Kidney (tissue), 14 donors: ENCODE measurements around the gene PHACTR1. TPM values are rescaled to one million over a fixed set of nuclear protein-coding genes. Genes with fewer than 3 reads are reported as not detected.

ENCODE experiments used
- DNase-seq, 5 donors: peaks; one replicate each; pipeline ENCODE4 v3.0.0-alpha.2; 2013 to 2020
- FAIRE-seq: peaks from 2 replicates; lab custom pipeline; 2012; peaks lifted over from hg19 to GRCh38; lab: Jason Lieb, UNC
- H3K27ac ChIP-seq, 2 donors: one replicate each; pipeline ENCODE4 v1.7.0; 2013; ENCODE audit warnings: low read depth in 2 of 2, low read length in 2 of 2, inconsistent platforms in 1 of 2
- H3K27me3 ChIP-seq: one replicate; pipeline ENCODE4 v1.7.1; 2013; ENCODE audit warnings: low read length, inconsistent platforms; ENCODE audit not compliant: control insufficient read depth, insufficient read depth
- H3K36me3 ChIP-seq, 3 donors: one replicate each; pipeline versions ENCODE4 v1.7.0 to v1.7.1; 2013; ENCODE audit warnings: low read length in 3 of 3, control low read depth in 1 of 3, inconsistent platforms in 1 of 3; ENCODE audit not compliant: insufficient read depth in 3 of 3, control insufficient read depth in 2 of 3
- H3K4me1 ChIP-seq, 3 donors: one replicate each; pipeline versions ENCODE4 v1.7.0 to v1.7.1; 2013; ENCODE audit warnings: low read length in 3 of 3, inconsistent platforms in 1 of 3, low read depth in 1 of 3; ENCODE audit not compliant: control insufficient read depth in 2 of 3, insufficient read depth in 2 of 3
- H3K4me3 ChIP-seq, 3 donors: one replicate each; pipeline versions ENCODE4 v1.7.0 to v1.8.1; 2013; ENCODE audit warnings: low read length in 3 of 3, control low read depth in 1 of 3, inconsistent platforms in 1 of 3
- H3K9ac ChIP-seq, 3 donors: one replicate each; pipeline versions ENCODE4 v1.7.0 to v1.7.1; 2013; ENCODE audit warnings: low read length in 3 of 3, control low read depth in 1 of 3, inconsistent platforms in 1 of 3
- H3K9me3 ChIP-seq, 3 donors: one replicate each; pipeline versions ENCODE4 v1.7.0 to v1.7.1; 2013; ENCODE audit warnings: low read length in 3 of 3, control low read depth in 1 of 3, inconsistent platforms in 1 of 3; ENCODE audit not compliant: control insufficient read depth in 2 of 3, insufficient read depth in 1 of 3
- intact Hi-C: fragments of 100-400 bp; cut with DNase I; formaldehyde crosslinking; loops from one replicate; pipeline ENCODE4 v1.11.1; 2022
- polyA plus RNA-seq: library from polyadenylated mRNA; stranded (reverse); fragments of 350-450 nt; fragmentation: Illumina TruSeq; extraction: RNeasy Lipid Tissue Mini Kit (QIAGEN cat#74804); gene quantifications from one replicate; pipeline ENCODE4 v1.2.3, GENCODE V29; 2014; ENCODE audit warnings: low read depth, low replicate concordance; ENCODE audit not compliant: insufficient read depth
- total RNA-seq: library from RNA; stranded (reverse); fragmentation: NEBNext Ultra II Directional; extraction: Animal tissue kit (Norgen Biotek cat#: 25700); gene quantifications from one replicate; pipeline ENCODE4 v1.2.1, GENCODE V29; 2021
- TF ChIP-seq, protein P1 (sequence below): IDR thresholded peaks from 3 replicates; pipeline ENCODE4 v1.5.1; 2012; ENCODE audit warnings: mild to moderate bottlenecking, moderate library complexity, borderline replicate concordance; ENCODE audit not compliant: insufficient read depth; ENCODE audit errors: extremely low read depth
- donor health status: control.
- donor health status: control.
- donor health status: control.
- donor health status: control.
- donor health status: control.
- donor health status: DM: yes; HTN: yes; CAD: no.
- donor health status: Normal renal cell carcinoma (clear cell type).

Gene PHACTR1
- total and polyA plus RNA-seq, 2 donors from 2014 or later: 3.3 to 33.6 TPM

DNA sequence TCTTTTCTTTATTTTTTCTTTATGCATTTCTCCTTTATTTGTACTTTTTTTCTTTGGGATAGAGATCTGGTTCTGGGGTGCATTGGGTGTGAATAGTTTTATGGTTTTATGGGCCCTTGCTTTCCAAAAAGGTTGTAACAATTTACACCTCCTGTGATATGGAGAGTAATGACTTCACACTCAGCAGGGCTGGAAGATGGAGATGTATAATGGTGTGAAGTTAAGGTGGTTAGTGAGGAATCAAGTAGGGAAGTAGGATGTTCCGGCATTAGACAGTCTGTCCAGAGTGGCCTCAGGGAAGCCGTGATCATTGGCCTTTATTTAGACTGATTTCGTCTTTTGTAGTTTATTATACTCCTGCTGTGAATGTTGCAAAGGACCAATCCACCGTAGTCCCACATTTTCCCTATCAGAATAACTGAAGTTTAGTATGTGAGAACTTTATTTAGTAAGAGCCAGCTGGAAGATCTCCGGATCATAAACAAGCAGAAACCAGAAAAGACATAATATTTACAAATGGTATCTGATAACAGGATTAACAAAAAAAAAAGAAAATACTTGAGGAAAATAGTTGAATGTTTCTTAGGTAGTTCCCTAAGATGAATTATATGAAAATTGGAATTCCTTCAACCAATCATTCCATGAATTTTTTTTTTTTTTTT lies 356.2 kb downstream of the PHACTR1 start:
- Histone ChIP-seq H3K9ac (no peak overlapping the region), H3K27me3 (no peaks in the 10 kb centered on the region), H3K9me3 (no peaks in the 10 kb centered on the region), H3K27ac (no peak overlapping the region), H3K4me1 (peaks cover 2 to 7% (median 3%) of the 10 kb centered on the region in 3 donors), H3K36me3 (no peaks in the 10 kb centered on the region), H3K4me3 (no peak overlapping the region)
- DNase-seq: no peak
- intact Hi-C loops: no loop called here
- TF ChIP-seq, protein P1, sequence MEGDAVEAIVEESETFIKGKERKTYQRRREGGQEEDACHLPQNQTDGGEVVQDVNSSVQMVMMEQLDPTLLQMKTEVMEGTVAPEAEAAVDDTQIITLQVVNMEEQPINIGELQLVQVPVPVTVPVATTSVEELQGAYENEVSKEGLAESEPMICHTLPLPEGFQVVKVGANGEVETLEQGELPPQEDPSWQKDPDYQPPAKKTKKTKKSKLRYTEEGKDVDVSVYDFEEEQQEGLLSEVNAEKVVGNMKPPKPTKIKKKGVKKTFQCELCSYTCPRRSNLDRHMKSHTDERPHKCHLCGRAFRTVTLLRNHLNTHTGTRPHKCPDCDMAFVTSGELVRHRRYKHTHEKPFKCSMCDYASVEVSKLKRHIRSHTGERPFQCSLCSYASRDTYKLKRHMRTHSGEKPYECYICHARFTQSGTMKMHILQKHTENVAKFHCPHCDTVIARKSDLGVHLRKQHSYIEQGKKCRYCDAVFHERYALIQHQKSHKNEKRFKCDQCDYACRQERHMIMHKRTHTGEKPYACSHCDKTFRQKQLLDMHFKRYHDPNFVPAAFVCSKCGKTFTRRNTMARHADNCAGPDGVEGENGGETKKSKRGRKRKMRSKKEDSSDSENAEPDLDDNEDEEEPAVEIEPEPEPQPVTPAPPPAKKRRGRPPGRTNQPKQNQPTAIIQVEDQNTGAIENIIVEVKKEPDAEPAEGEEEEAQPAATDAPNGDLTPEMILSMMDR: no peak
- no peak for FAIRE-seq

DNA sequence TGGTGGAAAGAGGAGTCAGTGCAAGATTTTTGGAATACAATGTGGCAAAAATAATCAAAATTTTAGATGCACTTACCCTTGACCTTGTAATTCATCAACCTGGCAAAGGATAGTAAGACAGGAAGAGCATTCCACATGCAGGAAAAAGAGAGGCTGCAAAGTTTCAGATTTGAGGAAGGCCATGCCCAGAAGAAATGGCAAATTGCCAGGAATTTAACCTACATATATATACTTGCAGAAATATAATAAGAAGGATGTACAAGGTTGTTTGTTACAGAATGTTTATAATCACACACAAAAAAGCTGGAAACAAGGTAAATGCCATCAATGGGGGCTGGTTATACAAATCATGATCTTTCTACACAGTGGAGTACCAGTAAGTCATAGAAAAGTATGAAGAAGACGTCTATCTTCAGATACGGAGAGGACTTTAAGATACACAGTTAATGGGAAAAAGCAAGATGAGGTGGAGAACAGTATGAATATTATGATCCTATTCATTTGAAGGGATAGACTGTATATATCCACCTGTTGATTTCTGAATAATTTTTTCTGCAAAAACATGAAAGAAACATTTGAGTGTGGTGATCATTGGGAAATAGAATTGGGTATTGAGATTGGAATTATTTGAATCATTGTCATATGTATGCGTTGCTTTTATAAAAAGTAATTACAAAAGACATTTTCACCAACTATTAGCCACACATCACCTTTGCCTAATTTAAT lies 358.0 kb downstream of the PHACTR1 start:
- no peaks in the 10 kb centered on the region for H3K36me3 ChIP-seq
- H3K4me1 ChIP-seq: peaks cover 2 to 7% (median 3%) of the 10 kb centered on the region in 3 donors
- no peaks in the 10 kb centered on the region for H3K9me3 ChIP-seq
- no peak for FAIRE-seq
- no peaks in the 10 kb centered on the region for H3K27me3 ChIP-seq
- no peak for DNase-seq
- no peak overlapping the region for H3K4me3 ChIP-seq
- no peak overlapping the region for H3K9ac ChIP-seq
- intact Hi-C loops: no loop called here
- no peak overlapping the region for H3K27ac ChIP-seq
- TF ChIP-seq, protein P1: no peak

DNA sequence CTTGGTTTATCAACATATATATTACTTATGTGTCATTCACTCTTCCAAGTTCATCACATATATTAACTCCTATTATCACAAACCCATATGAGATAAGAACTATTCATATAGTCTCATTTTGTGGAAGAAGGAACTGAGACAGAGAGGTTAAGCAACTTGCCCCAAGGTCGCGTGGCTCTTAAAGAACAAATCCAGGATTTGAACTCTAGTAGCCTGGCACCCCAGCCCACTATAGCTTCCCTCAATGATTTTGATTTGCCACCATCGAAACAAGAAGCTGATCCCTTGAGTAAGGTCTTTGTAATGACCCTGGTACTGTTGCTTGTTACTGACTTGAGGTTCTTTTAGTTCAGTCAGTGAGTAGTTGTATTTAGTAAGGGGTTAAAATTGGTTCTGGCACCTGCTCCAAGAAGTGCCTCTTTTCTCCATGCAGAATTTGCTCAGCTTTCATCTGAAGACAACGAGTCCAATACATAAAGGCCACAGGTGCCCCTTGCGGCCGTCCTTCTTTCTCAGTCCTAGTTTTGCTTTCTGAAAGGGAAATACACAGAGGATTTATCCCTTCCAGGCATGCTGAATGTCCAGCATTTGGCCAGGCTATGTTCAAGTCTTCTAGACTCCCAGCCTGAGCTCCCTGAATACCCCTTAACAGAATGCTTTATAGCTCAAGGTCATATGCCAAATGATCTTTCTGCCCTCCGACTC lies 358.7 kb downstream of the PHACTR1 start:
- TF ChIP-seq, protein P1: no peak
- DNase-seq: peak in 2 of 5 donors; percentile 43 to 67
- H3K4me1 ChIP-seq: peaks cover 2 to 7% (median 3%) of the 10 kb centered on the region in 3 donors
- H3K9ac ChIP-seq: no peak overlapping the region
- no peaks in the 10 kb centered on the region for H3K9me3 ChIP-seq
- no peak overlapping the region for H3K4me3 ChIP-seq
- H3K36me3 ChIP-seq: no peaks in the 10 kb centered on the region
- intact Hi-C loops: no loop called here
- H3K27ac ChIP-seq: no peak overlapping the region
- H3K27me3 ChIP-seq: no peaks in the 10 kb centered on the region
- FAIRE-seq: no peak
